ENCODE results near the gene HFE. TPM values are rescaled to one million over a fixed set of nuclear protein-coding genes. Genes with fewer than 3 reads are reported as not detected.
"Not testable (repeated sequence)": the region's sequence is repeated elsewhere in the genome, so short reads cannot be mapped to it uniquely, and the experiment has no call there.

Gene HFE
- total RNA-seq, 2 donors from 2014 or later: 1.8 to 2.1 TPM

DNA sequence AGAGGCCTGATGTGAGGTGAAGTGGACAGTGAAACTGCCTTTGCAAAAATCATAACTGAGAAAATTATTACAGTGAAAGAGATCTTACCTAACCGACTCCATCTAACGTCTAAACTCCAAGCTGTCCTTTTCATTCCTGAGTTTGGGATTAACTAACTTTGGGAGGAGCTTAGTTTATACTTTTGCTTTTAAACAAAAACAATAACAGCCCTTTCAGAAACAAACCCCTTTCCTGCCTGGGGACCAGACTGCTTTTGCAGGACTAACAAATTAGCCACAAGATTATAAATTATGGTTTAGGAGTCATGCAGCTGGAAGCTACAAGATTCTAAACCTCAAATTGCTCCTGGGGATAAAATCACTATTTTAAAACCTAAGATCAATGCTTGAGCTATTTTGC, 38.6 kb upstream of the HFE start:
- peaks cover 12% of the 10 kb centered on the region for H3K9me3 Mint-ChIP-seq
- Histone ChIP-seq H3K27me3 (ENCODE audit: control insufficient read depth, insufficient read depth, low read length, poor library complexity, severe bottlenecking) (no peaks in the 10 kb centered on the region), H3K9ac (ENCODE audit: extremely low read depth, low read length, poor library complexity, severe bottlenecking) (no peak overlapping the region), H3K27ac (ENCODE audit: low read depth, low read length) (no peak overlapping the region), H3K9me3 (ENCODE audit: control insufficient read depth, low read length) (peaks cover 6% of the 10 kb centered on the region), H3K4me1 (ENCODE audit: control insufficient read depth, insufficient read depth, low read length) (peaks cover 4% of the 10 kb centered on the region), H3K36me3 (ENCODE audit: control insufficient read depth, insufficient read depth, low read length) (no peaks in the 10 kb centered on the region), H3K4me3 (ENCODE audit: low read length) (no peak overlapping the region)
- no peaks in the 10 kb centered on the region for H3K36me3 Mint-ChIP-seq (ENCODE audit: low read depth)
- DNase-seq: no peak
- WGBS, 2 experiments (ENCODE audit: insufficient coverage in 1 of 2, insufficient read length in 1 of 2): 89% methylated on average over 2 of the region's 2 CpGs; no CpG with 5 or more reads in 1 of the 2 experiments
- no peaks in the 10 kb centered on the region for H3K27me3 Mint-ChIP-seq (ENCODE audit: insufficient read depth)
- TF ChIP-seq, protein P1, sequence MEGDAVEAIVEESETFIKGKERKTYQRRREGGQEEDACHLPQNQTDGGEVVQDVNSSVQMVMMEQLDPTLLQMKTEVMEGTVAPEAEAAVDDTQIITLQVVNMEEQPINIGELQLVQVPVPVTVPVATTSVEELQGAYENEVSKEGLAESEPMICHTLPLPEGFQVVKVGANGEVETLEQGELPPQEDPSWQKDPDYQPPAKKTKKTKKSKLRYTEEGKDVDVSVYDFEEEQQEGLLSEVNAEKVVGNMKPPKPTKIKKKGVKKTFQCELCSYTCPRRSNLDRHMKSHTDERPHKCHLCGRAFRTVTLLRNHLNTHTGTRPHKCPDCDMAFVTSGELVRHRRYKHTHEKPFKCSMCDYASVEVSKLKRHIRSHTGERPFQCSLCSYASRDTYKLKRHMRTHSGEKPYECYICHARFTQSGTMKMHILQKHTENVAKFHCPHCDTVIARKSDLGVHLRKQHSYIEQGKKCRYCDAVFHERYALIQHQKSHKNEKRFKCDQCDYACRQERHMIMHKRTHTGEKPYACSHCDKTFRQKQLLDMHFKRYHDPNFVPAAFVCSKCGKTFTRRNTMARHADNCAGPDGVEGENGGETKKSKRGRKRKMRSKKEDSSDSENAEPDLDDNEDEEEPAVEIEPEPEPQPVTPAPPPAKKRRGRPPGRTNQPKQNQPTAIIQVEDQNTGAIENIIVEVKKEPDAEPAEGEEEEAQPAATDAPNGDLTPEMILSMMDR (conservative IDR thresholded peaks at IDR 0.05): no peak
- H3K27ac Mint-ChIP-seq: peak overlapping the region; percentile 36
- peaks cover 11% of the 10 kb centered on the region for H3K4me1 Mint-ChIP-seq
- no peak overlapping the region for H3K4me3 Mint-ChIP-seq

DNA sequence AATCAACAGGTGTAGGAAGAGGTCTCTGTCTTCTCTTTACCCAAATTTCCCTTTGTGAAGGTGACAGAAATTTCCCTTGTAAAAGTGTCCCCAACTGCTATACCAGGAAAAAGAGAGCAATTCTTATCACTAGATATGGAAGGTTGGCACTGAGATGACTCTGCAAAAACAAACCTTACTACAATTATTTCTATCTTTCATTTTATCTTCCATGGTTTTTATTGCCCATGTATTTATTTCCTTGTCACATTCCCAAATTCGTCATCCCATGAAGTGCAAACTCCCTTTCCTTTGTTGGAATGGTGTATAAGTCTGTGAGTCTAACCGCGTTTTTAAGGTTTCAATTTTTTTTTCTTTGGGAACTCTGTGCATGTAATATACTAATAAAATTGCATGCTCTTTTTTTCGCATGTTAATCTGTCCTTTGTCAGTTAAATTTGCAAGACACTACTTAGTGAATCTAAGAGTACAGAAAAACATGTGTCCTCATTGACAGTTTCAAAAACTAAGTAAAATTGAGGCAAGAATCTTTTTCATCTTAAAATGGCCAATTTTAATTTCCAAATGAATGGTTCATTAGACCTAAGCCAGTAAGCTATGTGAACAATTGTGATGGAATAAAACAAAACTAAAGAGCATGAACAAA, 35.4 kb upstream of the HFE start:
- WGBS, 2 experiments (ENCODE audit: insufficient coverage in 1 of 2, insufficient read length in 1 of 2): 84 to 100% methylated on average over 1 to 4 of the region's 4 CpGs
- TF ChIP-seq, protein P1 (conservative IDR thresholded peaks at IDR 0.05): no peak
- H3K4me1 Mint-ChIP-seq: peaks cover 19% of the 10 kb centered on the region
- no peak overlapping the region for H3K27ac ChIP-seq (ENCODE audit: low read depth, low read length)
- no peak overlapping the region for H3K4me3 ChIP-seq (ENCODE audit: low read length)
- H3K4me1 ChIP-seq (ENCODE audit: control insufficient read depth, insufficient read depth, low read length): peaks cover 11% of the 10 kb centered on the region
- no peaks in the 10 kb centered on the region for H3K9me3 Mint-ChIP-seq
- no peaks in the 10 kb centered on the region for H3K27me3 ChIP-seq (ENCODE audit: control insufficient read depth, insufficient read depth, low read length, poor library complexity, severe bottlenecking)
- H3K27ac Mint-ChIP-seq: no peak overlapping the region
- no peak for DNase-seq
- H3K27me3 Mint-ChIP-seq (ENCODE audit: insufficient read depth): no peaks in the 10 kb centered on the region
- H3K36me3 Mint-ChIP-seq (ENCODE audit: low read depth): no peaks in the 10 kb centered on the region
- no peaks in the 10 kb centered on the region for H3K36me3 ChIP-seq (ENCODE audit: control insufficient read depth, insufficient read depth, low read length)
- no peak overlapping the region for H3K9ac ChIP-seq (ENCODE audit: extremely low read depth, low read length, poor library complexity, severe bottlenecking)
- H3K9me3 ChIP-seq (ENCODE audit: control insufficient read depth, low read length): no peaks in the 10 kb centered on the region
- H3K4me3 Mint-ChIP-seq: no peak overlapping the region

DNA sequence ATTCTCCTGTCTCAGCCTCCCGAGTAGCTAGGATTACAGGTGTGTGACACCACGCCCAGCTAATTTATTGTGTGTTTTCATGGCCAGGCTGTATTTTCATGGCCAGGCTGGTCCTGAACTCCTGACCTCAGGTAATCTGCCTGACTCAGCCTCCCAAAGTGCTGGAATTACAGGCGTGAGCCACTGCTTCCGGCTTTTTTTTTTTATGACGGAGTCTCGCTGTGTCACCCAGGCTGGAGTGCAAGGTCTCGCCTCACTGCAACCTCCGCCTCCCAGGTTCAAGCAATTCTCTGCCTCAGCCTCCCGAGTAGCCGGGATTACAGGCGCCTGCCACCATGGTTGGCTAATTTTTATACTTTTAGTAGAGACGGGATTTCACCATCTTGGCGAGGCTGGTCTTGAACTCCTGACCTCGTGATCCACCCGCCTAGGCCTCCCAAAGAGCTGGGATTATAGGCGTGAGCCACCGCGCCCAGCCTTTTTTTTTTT, 34.4 kb upstream of the HFE start:
- not testable (repeated sequence) for H3K27me3 Mint-ChIP-seq (ENCODE audit: insufficient read depth); H3K9me3 Mint-ChIP-seq; DNase-seq; H3K9ac ChIP-seq (ENCODE audit: extremely low read depth, low read length, poor library complexity, severe bottlenecking); H3K27me3 ChIP-seq (ENCODE audit: control insufficient read depth, insufficient read depth, low read length, poor library complexity, severe bottlenecking); H3K4me3 Mint-ChIP-seq; H3K36me3 Mint-ChIP-seq (ENCODE audit: low read depth); H3K27ac ChIP-seq (ENCODE audit: low read depth, low read length); H3K9me3 ChIP-seq (ENCODE audit: control insufficient read depth, low read length); H3K36me3 ChIP-seq (ENCODE audit: control insufficient read depth, insufficient read depth, low read length); H3K4me3 ChIP-seq (ENCODE audit: low read length); H3K27ac Mint-ChIP-seq
- H3K4me1 ChIP-seq (ENCODE audit: control insufficient read depth, insufficient read depth, low read length): peaks cover 15% of the 10 kb centered on the region
- H3K4me1 Mint-ChIP-seq: peaks cover 27% of the 10 kb centered on the region
- WGBS, 2 experiments (ENCODE audit: insufficient coverage in 1 of 2, insufficient read length in 1 of 2): 93 to 95% methylated on average over 14 to 18 of the region's 18 CpGs

All from endodermal cell (in vitro differentiated cells).